ENCODE results near the gene CBX7. TPM values are rescaled to one million over a fixed set of nuclear protein-coding genes. Genes with fewer than 3 reads are reported as not detected.

The CBX7 gene
- total RNA-seq, 1 donor from 2014 or later = 63.6 TPM

GRCh38 chr22:39125622-39126021, 26.9 kb downstream of the CBX7 start:
- no peak for DNase-seq (ENCODE audit: low spot score)

- DNase-seq (ENCODE audit: low spot score) = no peak
Observed at GRCh38 chr22:39123751-39124581, 28.5 kb downstream of the CBX7 start.

GRCh38 chr22:39122772-39123470, 29.6 kb downstream of the CBX7 start:
- no peak for DNase-seq (ENCODE audit: low spot score)

- no peak for DNase-seq (ENCODE audit: low spot score)
Observed at GRCh38 chr22:39120983-39121382, 31.5 kb downstream of the CBX7 start.

GRCh38 chr22:39117585-39118191, 34.8 kb downstream of the CBX7 start:
- no peak for DNase-seq (ENCODE audit: low spot score)

GRCh38 chr22:39115977-39116621, 36.4 kb downstream of the CBX7 start:
- no peak for DNase-seq (ENCODE audit: low spot score)

- DNase-seq (ENCODE audit: low spot score) = no peak
Observed at GRCh38 chr22:39115570-39115969, 36.9 kb downstream of the CBX7 start.

GRCh38 chr22:39114112-39114511, 38.4 kb downstream of the CBX7 start:
- DNase-seq (ENCODE audit: low spot score) = no peak

- no peak for DNase-seq (ENCODE audit: low spot score)
Observed at GRCh38 chr22:39110631-39111561, 41.6 kb downstream of the CBX7 start.

- no peak for DNase-seq (ENCODE audit: low spot score)
Observed at GRCh38 chr22:39109361-39109760, 43.1 kb downstream of the CBX7 start.

- no peak for DNase-seq (ENCODE audit: low spot score)
Observed at GRCh38 chr22:39108487-39108886, 44.0 kb downstream of the CBX7 start.

GRCh38 chr22:39106326-39106725, 46.2 kb downstream of the CBX7 start:
- DNase-seq (ENCODE audit: low spot score) = no peak

GRCh38 chr22:39103431-39103830, 49.0 kb downstream of the CBX7 start:
- DNase-seq (ENCODE audit: low spot score) = no peak

GRCh38 chr22:39101226-39101625, 51.3 kb downstream of the CBX7 start:
- DNase-seq (ENCODE audit: low spot score) = no peak

GRCh38 chr22:39098576-39098975, 53.9 kb downstream of the CBX7 start:
- no peak for DNase-seq (ENCODE audit: low spot score)

GRCh38 chr22:39098026-39098425, 54.5 kb downstream of the CBX7 start:
- no peak for DNase-seq (ENCODE audit: low spot score)

- peak; percentile 70 for DNase-seq (ENCODE audit: low spot score)
Observed at GRCh38 chr22:39097098-39098020, 55.1 kb downstream of the CBX7 start, which contains the start of gene APOBEC3H. TSS of gene APOBEC3H (plus strand) at chr22:39097244. CDS start at chr22:39100279, 3,035 bp downstream.

GRCh38 chr22:39095971-39096370, 56.5 kb downstream of the CBX7 start:
- no peak for DNase-seq (ENCODE audit: low spot score)

- DNase-seq (ENCODE audit: low spot score) = no peak
Observed at GRCh38 chr22:39094717-39095389, 57.6 kb downstream of the CBX7 start.
